ENCODE results near the gene MBP.

- TF ChIP-seq CTCF (conservative IDR thresholded peaks at IDR 0.05; ENCODE audit: low read depth, low read length), result no peak
- no peak for TF ChIP-seq EZH2 (IDR thresholded peaks at IDR 0.05; ENCODE audit: low read length, unreplicated experiment)
Observed at GRCh38 chr18:77132369-77133050, at the start of gene MBP.

Data from PC-3 (cell line).